Measurements from ENCODE around the gene VSIG1. TPM values are rescaled to one million over a fixed set of nuclear protein-coding genes. Genes with fewer than 3 reads are reported as not detected.

VSIG1 gene
- total and polyA plus RNA-seq, 9 donors = 0.04 to 0.45 (median 0.11) TPM; not detected in 6

GRCh38 chrX:108053218-108053617, 8.4 kb downstream of the VSIG1 start:
- H3K4me1 ChIP-seq (ENCODE audit: insufficient read depth) = no peaks in the 10 kb centered on the region
- no peak overlapping the region for H3K27ac ChIP-seq
- H3K4me3 ChIP-seq = no peak overlapping the region
- no peaks in the 10 kb centered on the region for H3K36me3 ChIP-seq
- intact Hi-C loops (cut with DNase I) = no loop called here
- no peak for TF ChIP-seq EP300 (IDR thresholded peaks at IDR 0.05)
- no peak for TF ChIP-seq CTCF (IDR thresholded peaks at IDR 0.05)
- TF ChIP-seq POLR2A (IDR thresholded peaks at IDR 0.05) = no peak
- no peaks in the 10 kb centered on the region for H3K9me3 ChIP-seq
- DNase-seq = no peak
- no peaks in the 10 kb centered on the region for H3K27me3 ChIP-seq

GRCh38 chrX:108055546-108055945, 10.7 kb downstream of the VSIG1 start:
- no peak for TF ChIP-seq EP300 (IDR thresholded peaks at IDR 0.05)
- TF ChIP-seq CTCF (IDR thresholded peaks at IDR 0.05) = no peak
- no peak for TF ChIP-seq POLR2A (IDR thresholded peaks at IDR 0.05)
- intact Hi-C loops (cut with DNase I) = no loop called here
- no peak overlapping the region for H3K4me3 ChIP-seq
- DNase-seq = no peak
- H3K9me3 ChIP-seq = no peaks in the 10 kb centered on the region
- no peaks in the 10 kb centered on the region for H3K36me3 ChIP-seq
- H3K27ac ChIP-seq = no peak overlapping the region
- H3K4me1 ChIP-seq (ENCODE audit: insufficient read depth) = no peaks in the 10 kb centered on the region
- no peaks in the 10 kb centered on the region for H3K27me3 ChIP-seq

GRCh38 chrX:108059801-108060200, 14.9 kb downstream of the VSIG1 start:
- H3K27me3 ChIP-seq = no peaks in the 10 kb centered on the region

GRCh38 chrX:108064001-108064400, 19.1 kb downstream of the VSIG1 start:
- no peaks in the 10 kb centered on the region for H3K36me3 ChIP-seq
- intact Hi-C loops (cut with DNase I) = no loop called here
- H3K9me3 ChIP-seq = no peaks in the 10 kb centered on the region
- no peak for TF ChIP-seq CTCF (IDR thresholded peaks at IDR 0.05)
- no peak for TF ChIP-seq POLR2A (IDR thresholded peaks at IDR 0.05)
- TF ChIP-seq EP300 (IDR thresholded peaks at IDR 0.05) = no peak
- no peaks in the 10 kb centered on the region for H3K4me1 ChIP-seq (ENCODE audit: insufficient read depth)
- no peak for DNase-seq
- WGBS, 3 donors = 62 to 80% (median 65%) methylated on average over 1 of the region's 1 CpG
- H3K4me3 ChIP-seq = no peak overlapping the region
- H3K27me3 ChIP-seq = no peaks in the 10 kb centered on the region
- H3K27ac ChIP-seq = no peak overlapping the region

More at GRCh38 chrX:108059801-108060200, 14.9 kb downstream of the VSIG1 start:
- 67 to 88% (median 83%) methylated on average over 1 of the region's 1 CpG for whole genome bisulfite sequencing, 3 donors
- Histone ChIP-seq H3K9me3 (no peaks in the 10 kb centered on the region), H3K4me1 (ENCODE audit: insufficient read depth) (no peaks in the 10 kb centered on the region), H3K36me3 (no peaks in the 10 kb centered on the region), H3K27ac (no peak overlapping the region), H3K4me3 (no peak overlapping the region)
- intact Hi-C loops (cut with DNase I) = loop anchor here in 1 of 4 donors (1.0 kb wide), 1 partner anchor 34 kb away; no protein-coding TSS in a partner anchor
- TF ChIP-seq EP300 (IDR thresholded peaks at IDR 0.05) = no peak
- TF ChIP-seq POLR2A (IDR thresholded peaks at IDR 0.05) = no peak
- no peak for TF ChIP-seq CTCF (IDR thresholded peaks at IDR 0.05)
- no peak for DNase-seq

- WGBS, 3 donors = 59 to 75% (median 68%) methylated on average over 2 of the region's 2 CpGs
- no peak overlapping the region for H3K27ac ChIP-seq
- no peak overlapping the region for H3K4me3 ChIP-seq
- TF ChIP-seq CTCF (IDR thresholded peaks at IDR 0.05) (no peak), POLR2A (IDR thresholded peaks at IDR 0.05) (no peak), EP300 (IDR thresholded peaks at IDR 0.05) (no peak)
- no peaks in the 10 kb centered on the region for H3K36me3 ChIP-seq
- no peaks in the 10 kb centered on the region for H3K4me1 ChIP-seq (ENCODE audit: insufficient read depth)
- no peak for DNase-seq
- intact Hi-C loops (cut with DNase I) = no loop called here
- H3K9me3 ChIP-seq = no peaks in the 10 kb centered on the region
- no peaks in the 10 kb centered on the region for H3K27me3 ChIP-seq
Observed at GRCh38 chrX:108064613-108065012, 19.7 kb downstream of the VSIG1 start.
